Neural cell (in vitro differentiated cells): ENCODE measurements around the gene PANK4. TPM values are rescaled to one million over a fixed set of nuclear protein-coding genes. Genes with fewer than 3 reads are reported as not detected.

ENCODE experiments used
- H2AFZ ChIP-seq: fragments of 200-600, 300-800 bp; sonication (generic), shearing (Covaris generic); 2 replicates; pipeline ENCODE4 v1.6.0; 2014; ENCODE audit warnings: low read depth, mild to moderate bottlenecking, antibody characterized with exemption, low read length, moderate library complexity
- H3F3A ChIP-seq: fragments of 200-600 bp; shearing (Covaris generic); 2 replicates; pipeline ENCODE4 v1.6.1; 2016; ENCODE audit warnings: mild to moderate bottlenecking, moderate library complexity, mixed read lengths, antibody characterized with exemption, low read length; ENCODE audit not compliant: insufficient read depth, poor library complexity, severe bottlenecking
- H3K27ac ChIP-seq: fragments of 200-600, 300-800 bp; sonication (generic), shearing (Covaris generic); 2 replicates; pipeline ENCODE4 v1.5.1; 2014; ENCODE audit warnings: mild to moderate bottlenecking, low read length, moderate library complexity
- H3K27me3 ChIP-seq: fragments of 300-800, 200-600 bp; sonication (generic), shearing (Covaris generic); 2 replicates; pipeline ENCODE4 v1.6.0; 2014; ENCODE audit warnings: mild to moderate bottlenecking, low read depth, low read length, moderate library complexity; ENCODE audit not compliant: insufficient read depth
- H3K36me3 ChIP-seq: fragments of 300-800, 200-600 bp; sonication (generic), shearing (Covaris generic); 2 replicates; pipeline ENCODE4 v1.5.1; 2014; ENCODE audit warnings: mild to moderate bottlenecking, antibody characterized with exemption, low read length, moderate library complexity; ENCODE audit not compliant: insufficient read depth
- H3K4me2 ChIP-seq: fragments of 300-800, 200-600 bp; sonication (generic), shearing (Covaris generic); 2 replicates; pipeline ENCODE4 v1.6.0; 2014; ENCODE audit warnings: mild to moderate bottlenecking, low read length
- H3K4me3 ChIP-seq: fragments of 300-800, 200-600 bp; sonication (generic), shearing (Covaris generic); 2 replicates; pipeline ENCODE4 v1.5.1; 2014; ENCODE audit warnings: mild to moderate bottlenecking, low read length, moderate library complexity
- H3K79me2 ChIP-seq: fragments of 200-600 bp; shearing (Covaris generic); replicated peaks from 2 replicates; pipeline ENCODE4 v1.6.0; 2014; ENCODE audit warnings: mild to moderate bottlenecking, low read length, moderate library complexity; ENCODE audit not compliant: insufficient read depth
- H3K9ac ChIP-seq: fragments of 300-800, 200-600 bp; sonication (generic), shearing (Covaris generic); 2 replicates; pipeline ENCODE4 v1.6.1; 2016; ENCODE audit warnings: mild to moderate bottlenecking, low read length, mixed read lengths
- H3K9me2 ChIP-seq: fragments of 200-600 bp; shearing (Covaris generic); 2 replicates; pipeline ENCODE4 v1.6.1; 2016; ENCODE audit warnings: mild to moderate bottlenecking, low read length, mixed read lengths; ENCODE audit not compliant: insufficient read depth
- H3K9me3 ChIP-seq: fragments of 200-600, 300-800 bp; sonication (generic), shearing (Covaris generic); 2 replicates; pipeline ENCODE4 v1.6.1; 2016; ENCODE audit warnings: mild to moderate bottlenecking, mixed run types, low read length, moderate library complexity, mixed read lengths
- H4K20me1 ChIP-seq: fragments of 200-600 bp; shearing (Covaris generic); 2 replicates; pipeline ENCODE4 v1.6.1; 2016; ENCODE audit warnings: mild to moderate bottlenecking, mixed run types; ENCODE audit not compliant: insufficient read depth
- EP300 ChIP-seq: fragments of 450-650 bp; conservative IDR thresholded peaks from 2 replicates; pipeline ENCODE4 v1.6.1; 2014; ENCODE audit warnings: antibody characterized with exemption, mild to moderate bottlenecking, moderate library complexity; ENCODE audit not compliant: poor library complexity, severe bottlenecking
- EZH2 ChIP-seq: fragments of 200-600, 300-800 bp; shearing (Covaris generic), sonication (generic); IDR thresholded peaks from 2 replicates; pipeline ENCODE4 v1.6.1; 2014; ENCODE audit warnings: antibody characterized with exemption, low read length, borderline replicate concordance, mild to moderate bottlenecking; ENCODE audit not compliant: insufficient read depth, poor library complexity, severe bottlenecking
- MXI1 ChIP-seq: fragments of 450-650 bp; conservative IDR thresholded peaks from 2 replicates; pipeline ENCODE4 v1.6.1; 2014; ENCODE audit warnings: antibody characterized with exemption, mild to moderate bottlenecking; ENCODE audit not compliant: poor library complexity, severe bottlenecking
- POLR2AphosphoS5 ChIP-seq: IDR thresholded peaks from 2 replicates; pipeline ENCODE4 v1.6.1; 2012
- RAD21 ChIP-seq: fragments of 450-650 bp; conservative IDR thresholded peaks from 2 replicates; pipeline ENCODE4 v1.6.1; 2014; ENCODE audit warnings: antibody characterized with exemption, mild to moderate bottlenecking, moderate library complexity
- SMC3 ChIP-seq: fragments of 450-650 bp; conservative IDR thresholded peaks from 2 replicates; pipeline ENCODE4 v1.6.1; 2014; ENCODE audit warnings: antibody characterized with exemption, mild to moderate bottlenecking, moderate library complexity; ENCODE audit not compliant: poor library complexity
- TAF1 ChIP-seq: IDR thresholded peaks from 2 replicates; pipeline ENCODE4 v1.6.1; 2012; ENCODE audit warnings: low read depth
- polyA plus RNA-seq: library from polyadenylated mRNA; depleted of rRNA; stranded (reverse); fragments of >200 nt; gene quantifications from 2 replicates; pipeline ENCODE4 v1.2.3, GENCODE V29; 2014
- TF ChIP-seq, protein P1 (sequence below): IDR thresholded peaks from 2 replicates; pipeline ENCODE4 v1.6.1; 2012; ENCODE audit warnings: borderline replicate concordance
- TF ChIP-seq, protein P2 (sequence below): fragments of 450-650 bp; IDR thresholded peaks from 2 replicates; pipeline ENCODE4 v1.5.1; 2014; ENCODE audit warnings: antibody characterized with exemption, mild to moderate bottlenecking, moderate library complexity; ENCODE audit not compliant: poor library complexity, severe bottlenecking

PANK4 gene
- polyA plus RNA-seq, 1 donor from 2014 or later, result 37.9 TPM

DNA sequence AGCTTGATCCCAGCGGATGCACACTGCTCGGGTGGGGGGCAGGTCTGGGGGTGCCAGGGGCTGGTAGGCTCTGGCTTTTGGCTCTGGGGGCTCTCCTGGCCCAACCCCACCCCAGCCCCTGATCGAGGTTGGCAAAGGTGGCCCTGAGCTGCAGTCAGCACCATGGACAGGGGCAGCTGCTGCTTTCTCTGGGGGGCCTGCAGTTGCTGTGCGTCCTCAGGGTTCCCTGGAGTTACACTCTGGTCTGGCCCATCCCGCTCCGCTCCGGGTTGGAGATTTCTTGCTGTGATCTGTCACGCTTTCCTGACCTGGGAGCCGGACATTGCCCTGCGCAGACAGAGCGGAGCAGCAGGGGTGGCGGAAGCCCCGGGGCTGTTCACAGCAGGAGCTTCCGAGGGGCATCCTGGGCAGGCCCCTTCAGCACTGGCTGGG, 58.3 kb downstream of the PANK4 start:
- no peaks in the 10 kb centered on the region for H4K20me1 ChIP-seq
- no peaks in the 10 kb centered on the region for H3K9me3 ChIP-seq
- TF ChIP-seq MXI1 (no peak), POLR2AphosphoS5 (no peak), EP300 (no peak), EZH2 (no peak), TAF1 (no peak)
- TF ChIP-seq, protein P1, sequence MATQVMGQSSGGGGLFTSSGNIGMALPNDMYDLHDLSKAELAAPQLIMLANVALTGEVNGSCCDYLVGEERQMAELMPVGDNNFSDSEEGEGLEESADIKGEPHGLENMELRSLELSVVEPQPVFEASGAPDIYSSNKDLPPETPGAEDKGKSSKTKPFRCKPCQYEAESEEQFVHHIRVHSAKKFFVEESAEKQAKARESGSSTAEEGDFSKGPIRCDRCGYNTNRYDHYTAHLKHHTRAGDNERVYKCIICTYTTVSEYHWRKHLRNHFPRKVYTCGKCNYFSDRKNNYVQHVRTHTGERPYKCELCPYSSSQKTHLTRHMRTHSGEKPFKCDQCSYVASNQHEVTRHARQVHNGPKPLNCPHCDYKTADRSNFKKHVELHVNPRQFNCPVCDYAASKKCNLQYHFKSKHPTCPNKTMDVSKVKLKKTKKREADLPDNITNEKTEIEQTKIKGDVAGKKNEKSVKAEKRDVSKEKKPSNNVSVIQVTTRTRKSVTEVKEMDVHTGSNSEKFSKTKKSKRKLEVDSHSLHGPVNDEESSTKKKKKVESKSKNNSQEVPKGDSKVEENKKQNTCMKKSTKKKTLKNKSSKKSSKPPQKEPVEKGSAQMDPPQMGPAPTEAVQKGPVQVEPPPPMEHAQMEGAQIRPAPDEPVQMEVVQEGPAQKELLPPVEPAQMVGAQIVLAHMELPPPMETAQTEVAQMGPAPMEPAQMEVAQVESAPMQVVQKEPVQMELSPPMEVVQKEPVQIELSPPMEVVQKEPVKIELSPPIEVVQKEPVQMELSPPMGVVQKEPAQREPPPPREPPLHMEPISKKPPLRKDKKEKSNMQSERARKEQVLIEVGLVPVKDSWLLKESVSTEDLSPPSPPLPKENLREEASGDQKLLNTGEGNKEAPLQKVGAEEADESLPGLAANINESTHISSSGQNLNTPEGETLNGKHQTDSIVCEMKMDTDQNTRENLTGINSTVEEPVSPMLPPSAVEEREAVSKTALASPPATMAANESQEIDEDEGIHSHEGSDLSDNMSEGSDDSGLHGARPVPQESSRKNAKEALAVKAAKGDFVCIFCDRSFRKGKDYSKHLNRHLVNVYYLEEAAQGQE, result peak; percentile 43
- TF ChIP-seq, protein P2, sequence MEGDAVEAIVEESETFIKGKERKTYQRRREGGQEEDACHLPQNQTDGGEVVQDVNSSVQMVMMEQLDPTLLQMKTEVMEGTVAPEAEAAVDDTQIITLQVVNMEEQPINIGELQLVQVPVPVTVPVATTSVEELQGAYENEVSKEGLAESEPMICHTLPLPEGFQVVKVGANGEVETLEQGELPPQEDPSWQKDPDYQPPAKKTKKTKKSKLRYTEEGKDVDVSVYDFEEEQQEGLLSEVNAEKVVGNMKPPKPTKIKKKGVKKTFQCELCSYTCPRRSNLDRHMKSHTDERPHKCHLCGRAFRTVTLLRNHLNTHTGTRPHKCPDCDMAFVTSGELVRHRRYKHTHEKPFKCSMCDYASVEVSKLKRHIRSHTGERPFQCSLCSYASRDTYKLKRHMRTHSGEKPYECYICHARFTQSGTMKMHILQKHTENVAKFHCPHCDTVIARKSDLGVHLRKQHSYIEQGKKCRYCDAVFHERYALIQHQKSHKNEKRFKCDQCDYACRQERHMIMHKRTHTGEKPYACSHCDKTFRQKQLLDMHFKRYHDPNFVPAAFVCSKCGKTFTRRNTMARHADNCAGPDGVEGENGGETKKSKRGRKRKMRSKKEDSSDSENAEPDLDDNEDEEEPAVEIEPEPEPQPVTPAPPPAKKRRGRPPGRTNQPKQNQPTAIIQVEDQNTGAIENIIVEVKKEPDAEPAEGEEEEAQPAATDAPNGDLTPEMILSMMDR, result no peak
- H3K79me2 ChIP-seq, result no peaks in the 10 kb centered on the region
- no peak overlapping the region for H3K4me2 ChIP-seq
- H3K9ac ChIP-seq, result no peak overlapping the region
- no peak overlapping the region for H3K27ac ChIP-seq
- H2AFZ ChIP-seq, result no peak overlapping the region
- H3F3A ChIP-seq, result no peaks in the 10 kb centered on the region
- H3K9me2 ChIP-seq, result no peaks in the 10 kb centered on the region
- peak overlapping the region; percentile 63 for H3K4me3 ChIP-seq
- no peaks in the 10 kb centered on the region for H3K36me3 ChIP-seq
- H3K27me3 ChIP-seq, result no peaks in the 10 kb centered on the region

DNA sequence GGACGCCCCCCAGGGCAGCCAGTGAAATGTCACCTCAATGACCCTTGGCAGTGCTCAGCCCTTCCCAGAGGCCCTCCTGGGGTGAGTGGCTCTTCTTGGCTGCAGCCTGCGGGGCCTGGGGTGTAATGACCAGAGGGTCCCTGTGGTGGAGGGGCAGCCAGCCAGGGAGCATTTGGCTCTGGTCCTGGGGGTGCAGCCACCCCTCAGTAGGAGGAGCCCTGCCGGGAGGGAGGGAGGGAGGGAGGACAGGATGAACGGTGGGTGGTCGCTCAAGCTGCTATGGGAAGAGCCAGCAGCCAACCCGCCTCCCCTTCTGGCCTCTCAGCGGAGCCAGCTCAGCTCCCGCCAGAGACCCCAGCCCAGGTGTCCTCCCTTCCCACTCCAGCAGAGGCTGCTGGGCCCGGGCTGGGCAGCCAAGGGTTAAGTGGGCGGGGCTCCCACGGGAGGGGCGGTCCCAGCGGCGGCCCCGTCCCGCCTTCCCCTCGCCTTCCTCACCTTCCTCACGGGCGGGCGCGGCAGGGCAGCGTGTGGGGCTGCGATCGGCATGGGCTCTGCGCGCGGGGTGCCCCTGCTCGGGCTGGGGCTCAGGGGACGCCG, 59.3 kb downstream of the PANK4 start:
- Histone ChIP-seq H4K20me1 (no peaks in the 10 kb centered on the region), H3F3A (no peaks in the 10 kb centered on the region), H3K9ac (peak overlapping the region; percentile 39), H3K27ac (no peak overlapping the region), H3K4me2 (no peak overlapping the region), H3K79me2 (no peaks in the 10 kb centered on the region), H3K9me3 (no peaks in the 10 kb centered on the region), H3K9me2 (no peaks in the 10 kb centered on the region), H3K4me3 (peak overlapping the region; percentile 63), H3K36me3 (no peaks in the 10 kb centered on the region), H3K27me3 (no peaks in the 10 kb centered on the region), H2AFZ (no peak overlapping the region)
- TF ChIP-seq, protein P2, result peak; percentile 26
- TF ChIP-seq EP300 (no peak), RAD21 (no peak), EZH2 (no peak), SMC3 (no peak)
- TF ChIP-seq, protein P1, result no peak
